Mesodermal cell (in vitro differentiated cells): ENCODE results near the gene CACFD1.
"Not testable (repeated sequence)": the region's sequence is repeated elsewhere in the genome, so short reads cannot be mapped to it uniquely, and the experiment has no call there.

Experiments
- H3K27ac ChIP-seq: 2 replicates; pipeline ENCODE4 v1.7.0; 2013; ENCODE audit warnings: mild to moderate bottlenecking, low read depth, low read length, moderate library complexity; ENCODE audit not compliant: severe bottlenecking
- H3K36me3 ChIP-seq: 2 replicates; pipeline ENCODE4 v1.7.1; 2013; ENCODE audit warnings: mild to moderate bottlenecking, low read length, moderate library complexity; ENCODE audit not compliant: control insufficient read depth, insufficient read depth
- H3K4me1 ChIP-seq: one replicate; pipeline ENCODE4 v1.7.1; 2013; ENCODE audit warnings: mild to moderate bottlenecking, low read length; ENCODE audit not compliant: insufficient read depth, control insufficient read depth, poor library complexity, severe bottlenecking
- H3K4me3 ChIP-seq: 2 replicates; pipeline ENCODE4 v1.7.0; 2013; ENCODE audit warnings: low read length, control low read depth, mild to moderate bottlenecking; ENCODE audit not compliant: insufficient read depth, poor library complexity, severe bottlenecking; ENCODE audit errors: extremely low read depth
- H3K9me3 ChIP-seq: 2 replicates; pipeline ENCODE4 v1.7.1; 2013; ENCODE audit warnings: mild to moderate bottlenecking, low read length, moderate library complexity; ENCODE audit not compliant: control insufficient read depth
- WGBS, 2 experiments: methylation state at CpG; one replicate each; pipeline ENCODE4 v1.1.5; 2013; ENCODE audit warnings: missing lambda C conversion rate in 2 of 2; ENCODE audit not compliant: insufficient coverage in 2 of 2; 5-methylcytosine and 5-hydroxymethylcytosine counted together

The CACFD1 gene

GRCh38 chr9:133440874-133441273 lies 18.9 kb upstream of the CACFD1 start:
- no peak overlapping the region for H3K27ac ChIP-seq
- no peaks in the 10 kb centered on the region for H3K36me3 ChIP-seq
- H3K9me3 ChIP-seq: no peaks in the 10 kb centered on the region
- no peak overlapping the region for H3K4me3 ChIP-seq
- H3K4me1 ChIP-seq: no peaks in the 10 kb centered on the region
- 91 to 95% methylated on average over 12 of the region's 12 CpGs for WGBS, 2 experiments

GRCh38 chr9:133441571-133441970 lies 18.2 kb upstream of the CACFD1 start:
- 89 to 91% methylated on average over 5 of the region's 5 CpGs for WGBS, 2 experiments
- Histone ChIP-seq H3K4me3 (no peak overlapping the region), H3K27ac (no peak overlapping the region), H3K36me3 (no peaks in the 10 kb centered on the region), H3K9me3 (no peaks in the 10 kb centered on the region), H3K4me1 (no peaks in the 10 kb centered on the region)

GRCh38 chr9:133443248-133443647 lies 16.5 kb upstream of the CACFD1 start:
- Histone ChIP-seq H3K36me3 (no peaks in the 10 kb centered on the region), H3K4me3 (no peak overlapping the region), H3K9me3 (no peaks in the 10 kb centered on the region), H3K4me1 (no peaks in the 10 kb centered on the region), H3K27ac (no peak overlapping the region)
- WGBS, 2 experiments: 92 to 93% methylated on average over 12 to 13 of the region's 15 CpGs

GRCh38 chr9:133443982-133444381 lies 15.8 kb upstream of the CACFD1 start:
- Histone ChIP-seq H3K4me3 (no peak overlapping the region), H3K36me3 (no peaks in the 10 kb centered on the region), H3K4me1 (no peaks in the 10 kb centered on the region), H3K9me3 (no peaks in the 10 kb centered on the region), H3K27ac (no peak overlapping the region)
- 88% methylated on average over 6 to 7 of the region's 8 CpGs for WGBS, 2 experiments

- no peaks in the 10 kb centered on the region for H3K9me3 ChIP-seq
- 88 to 90% methylated on average over 19 to 23 of the region's 23 CpGs for WGBS, 2 experiments
- no peak overlapping the region for H3K4me3 ChIP-seq
- H3K27ac ChIP-seq: no peak overlapping the region
- no peaks in the 10 kb centered on the region for H3K4me1 ChIP-seq
- H3K36me3 ChIP-seq: no peaks in the 10 kb centered on the region
Observed at GRCh38 chr9:133445293-133445969, 14.3 kb upstream of the CACFD1 start.

GRCh38 chr9:133448487-133448972 lies 11.2 kb upstream of the CACFD1 start:
- WGBS, 2 experiments: 84 to 85% methylated on average over 8 to 11 of the region's 13 CpGs

GRCh38 chr9:133449760-133450159 lies 10.0 kb upstream of the CACFD1 start:
- H3K4me3 ChIP-seq: no peak overlapping the region
- H3K4me1 ChIP-seq: no peaks in the 10 kb centered on the region
- WGBS, 2 experiments: 90 to 92% methylated on average over 12 of the region's 12 CpGs
- no peaks in the 10 kb centered on the region for H3K36me3 ChIP-seq
- H3K9me3 ChIP-seq: no peaks in the 10 kb centered on the region
- H3K27ac ChIP-seq: no peak overlapping the region

More at GRCh38 chr9:133448487-133448972, 11.2 kb upstream of the CACFD1 start:
- H3K27ac ChIP-seq: no peak overlapping the region
- no peaks in the 10 kb centered on the region for H3K4me1 ChIP-seq
- no peaks in the 10 kb centered on the region for H3K36me3 ChIP-seq
- H3K4me3 ChIP-seq: no peak overlapping the region
- H3K9me3 ChIP-seq: no peaks in the 10 kb centered on the region

GRCh38 chr9:133451865-133452264 lies 7.9 kb upstream of the CACFD1 start:
- 92 to 94% methylated on average over 5 of the region's 5 CpGs for WGBS, 2 experiments
- not testable (repeated sequence) for H3K4me3 ChIP-seq, H3K27ac ChIP-seq, H3K4me1 ChIP-seq, H3K36me3 ChIP-seq, H3K9me3 ChIP-seq

GRCh38 chr9:133452562-133452961 lies 7.2 kb upstream of the CACFD1 start:
- WGBS, 2 experiments: 83 to 89% methylated on average over 7 of the region's 7 CpGs
- no peak overlapping the region for H3K27ac ChIP-seq
- no peak overlapping the region for H3K4me3 ChIP-seq
- H3K4me1 ChIP-seq: no peaks in the 10 kb centered on the region
- no peaks in the 10 kb centered on the region for H3K36me3 ChIP-seq
- no peaks in the 10 kb centered on the region for H3K9me3 ChIP-seq

GRCh38 chr9:133453651-133454050 lies 6.1 kb upstream of the CACFD1 start:
- H3K27ac ChIP-seq: no peak overlapping the region
- no peak overlapping the region for H3K4me3 ChIP-seq
- H3K9me3 ChIP-seq: no peaks in the 10 kb centered on the region
- 95% methylated on average over 7 to 9 of the region's 11 CpGs for WGBS, 2 experiments
- H3K4me1 ChIP-seq: no peaks in the 10 kb centered on the region
- no peaks in the 10 kb centered on the region for H3K36me3 ChIP-seq

- no peak overlapping the region for H3K27ac ChIP-seq
- H3K4me3 ChIP-seq: no peak overlapping the region
- H3K36me3 ChIP-seq: no peaks in the 10 kb centered on the region
- 92 to 93% methylated on average over 18 to 19 of the region's 19 CpGs for WGBS, 2 experiments
- no peaks in the 10 kb centered on the region for H3K9me3 ChIP-seq
- H3K4me1 ChIP-seq: no peaks in the 10 kb centered on the region
Observed at GRCh38 chr9:133454325-133454724, 5.5 kb upstream of the CACFD1 start.
